ENCODE measurements around the gene DNAJC8.

DNAJC8 gene

GRCh38 chr1:28241638-28242241, 8.9 kb upstream of the DNAJC8 start:
- Histone ChIP-seq H3K4me3 (ENCODE audit: low read depth in 1 of 2, low read length in 2 of 2) (no peak overlapping the region), H4K20me1 (ENCODE audit: insufficient read depth, low read length) (no peaks in the 10 kb centered on the region), H3K36me3 (ENCODE audit: insufficient read depth, low read length) (peaks cover 19% of the 10 kb centered on the region), H3K27ac (ENCODE audit: low read length) (no peak overlapping the region), H3K79me2 (ENCODE audit: insufficient read depth, low read length) (peaks cover 21% of the 10 kb centered on the region), H2AFZ (ENCODE audit: low read depth, low read length) (no peak overlapping the region), H3K9me3 (ENCODE audit: insufficient read depth, low read length, severe bottlenecking) (no peaks in the 10 kb centered on the region), H3K4me1 (ENCODE audit: insufficient read depth, low read length) (peaks cover 29% of the 10 kb centered on the region), H3K27me3 (ENCODE audit: insufficient read depth, low read length, poor library complexity) (no peaks in the 10 kb centered on the region), H3K9ac (ENCODE audit: low read depth, low read length) (no peak overlapping the region), H3K4me2 (ENCODE audit: insufficient read depth, low read length) (no peak overlapping the region)
- TF ChIP-seq, protein P1, sequence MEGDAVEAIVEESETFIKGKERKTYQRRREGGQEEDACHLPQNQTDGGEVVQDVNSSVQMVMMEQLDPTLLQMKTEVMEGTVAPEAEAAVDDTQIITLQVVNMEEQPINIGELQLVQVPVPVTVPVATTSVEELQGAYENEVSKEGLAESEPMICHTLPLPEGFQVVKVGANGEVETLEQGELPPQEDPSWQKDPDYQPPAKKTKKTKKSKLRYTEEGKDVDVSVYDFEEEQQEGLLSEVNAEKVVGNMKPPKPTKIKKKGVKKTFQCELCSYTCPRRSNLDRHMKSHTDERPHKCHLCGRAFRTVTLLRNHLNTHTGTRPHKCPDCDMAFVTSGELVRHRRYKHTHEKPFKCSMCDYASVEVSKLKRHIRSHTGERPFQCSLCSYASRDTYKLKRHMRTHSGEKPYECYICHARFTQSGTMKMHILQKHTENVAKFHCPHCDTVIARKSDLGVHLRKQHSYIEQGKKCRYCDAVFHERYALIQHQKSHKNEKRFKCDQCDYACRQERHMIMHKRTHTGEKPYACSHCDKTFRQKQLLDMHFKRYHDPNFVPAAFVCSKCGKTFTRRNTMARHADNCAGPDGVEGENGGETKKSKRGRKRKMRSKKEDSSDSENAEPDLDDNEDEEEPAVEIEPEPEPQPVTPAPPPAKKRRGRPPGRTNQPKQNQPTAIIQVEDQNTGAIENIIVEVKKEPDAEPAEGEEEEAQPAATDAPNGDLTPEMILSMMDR (IDR thresholded peaks at IDR 0.05; ENCODE audit: borderline replicate concordance, extremely low read depth, low read length, poor library complexity, severe bottlenecking), result no peak
- TF ChIP-seq EZH2 (IDR thresholded peaks at IDR 0.05; ENCODE audit: borderline replicate concordance, low read depth, low read length, severe bottlenecking), result no peak
- DNase-seq, result no peak
- no peak for ATAC-seq (ENCODE audit: insufficient read depth, low read depth)

- Histone ChIP-seq H3K27ac (ENCODE audit: low read length) (no peak overlapping the region), H3K4me2 (ENCODE audit: insufficient read depth, low read length) (no peak overlapping the region), H3K9ac (ENCODE audit: low read depth, low read length) (no peak overlapping the region), H3K36me3 (ENCODE audit: insufficient read depth, low read length) (peaks cover 21% of the 10 kb centered on the region), H3K79me2 (ENCODE audit: insufficient read depth, low read length) (peaks cover 26% of the 10 kb centered on the region), H3K4me1 (ENCODE audit: insufficient read depth, low read length) (peaks cover 28% of the 10 kb centered on the region), H3K27me3 (ENCODE audit: insufficient read depth, low read length, poor library complexity) (no peaks in the 10 kb centered on the region), H2AFZ (ENCODE audit: low read depth, low read length) (no peak overlapping the region), H3K4me3 (ENCODE audit: low read depth in 1 of 2, low read length in 2 of 2) (no peak overlapping the region), H3K9me3 (ENCODE audit: insufficient read depth, low read length, severe bottlenecking) (no peaks in the 10 kb centered on the region), H4K20me1 (ENCODE audit: insufficient read depth, low read length) (no peaks in the 10 kb centered on the region)
- no peak for DNase-seq
- TF ChIP-seq, protein P1 (IDR thresholded peaks at IDR 0.05; ENCODE audit: borderline replicate concordance, extremely low read depth, low read length, poor library complexity, severe bottlenecking), result no peak
- ATAC-seq (ENCODE audit: insufficient read depth, low read depth), result no peak
Observed at GRCh38 chr1:28240024-28240423, 7.2 kb upstream of the DNAJC8 start.

- TF ChIP-seq, protein P1 (IDR thresholded peaks at IDR 0.05; ENCODE audit: borderline replicate concordance, extremely low read depth, low read length, poor library complexity, severe bottlenecking), result no peak
- TF ChIP-seq EZH2 (IDR thresholded peaks at IDR 0.05; ENCODE audit: borderline replicate concordance, low read depth, low read length, severe bottlenecking), result no peak
- Histone ChIP-seq H3K4me3 (ENCODE audit: low read depth in 1 of 2, low read length in 2 of 2) (no peak overlapping the region), H3K4me2 (ENCODE audit: insufficient read depth, low read length) (no peak overlapping the region), H2AFZ (ENCODE audit: low read depth, low read length) (no peak overlapping the region), H3K79me2 (ENCODE audit: insufficient read depth, low read length) (peaks cover 26% of the 10 kb centered on the region), H4K20me1 (ENCODE audit: insufficient read depth, low read length) (no peaks in the 10 kb centered on the region), H3K9me3 (ENCODE audit: insufficient read depth, low read length, severe bottlenecking) (no peaks in the 10 kb centered on the region), H3K4me1 (ENCODE audit: insufficient read depth, low read length) (peaks cover 25% of the 10 kb centered on the region), H3K36me3 (ENCODE audit: insufficient read depth, low read length) (peaks cover 21% of the 10 kb centered on the region), H3K27ac (ENCODE audit: low read length) (no peak overlapping the region), H3K27me3 (ENCODE audit: insufficient read depth, low read length, poor library complexity) (no peaks in the 10 kb centered on the region), H3K9ac (ENCODE audit: low read depth, low read length) (no peak overlapping the region)
- ATAC-seq (ENCODE audit: insufficient read depth, low read depth), result no peak
- DNase-seq, result no peak
Observed at GRCh38 chr1:28239004-28239403, 6.2 kb upstream of the DNAJC8 start.

All from DND-41 (cell line).